Measurements from ENCODE around the gene PAOX.
"Not testable (repeated sequence)": the region's sequence is repeated elsewhere in the genome, so short reads cannot be mapped to it uniquely, and the experiment has no call there.

PAOX gene

GRCh38 chr10:133431888-133432613 is 53.0 kb downstream of the PAOX start:
- in situ Hi-C loops (cut with MboI; ENCODE audit: low sequenced_read_pairs), result not testable (repeated sequence)

- in situ Hi-C loops (cut with MboI; ENCODE audit: low sequenced_read_pairs), result not testable (repeated sequence)
Observed at GRCh38 chr10:133432789-133433188, 53.7 kb downstream of the PAOX start.

- in situ Hi-C loops (cut with MboI; ENCODE audit: low sequenced_read_pairs), result no loop called here
Observed at GRCh38 chr10:133438711-133439273, 59.7 kb downstream of the PAOX start.

- in situ Hi-C loops (cut with MboI; ENCODE audit: low sequenced_read_pairs), result no loop called here
Observed at GRCh38 chr10:133439517-133440461, 60.7 kb downstream of the PAOX start.

- in situ Hi-C loops (cut with MboI; ENCODE audit: low sequenced_read_pairs), result no loop called here
Observed at GRCh38 chr10:133440633-133441285, 61.7 kb downstream of the PAOX start.

Measured in HL-60/S4 treated with phorbol 12-myristate 13-acetate at 8.2 ng/mL for 4 days and 3 days (cell line).